LHCN-M2 (cell line): ENCODE measurements around the gene BCAS4. TPM values are rescaled to one million over a fixed set of nuclear protein-coding genes. Genes with fewer than 3 reads are reported as not detected.

ENCODE experiments used
- DNase-seq: peaks from one replicate; pipeline ENCODE4 v3.0.0-alpha.2; 2012; ENCODE audit warnings: low read depth
- total RNA-seq: library from RNA; depleted of rRNA; stranded (reverse); fragments of >200 nt; gene quantifications from 2 replicates; pipeline ENCODE4 v1.2.3, GENCODE V29; 2014

Gene BCAS4
- total RNA-seq, 1 experiment from 2014 or later: 9.7 TPM

DNA sequence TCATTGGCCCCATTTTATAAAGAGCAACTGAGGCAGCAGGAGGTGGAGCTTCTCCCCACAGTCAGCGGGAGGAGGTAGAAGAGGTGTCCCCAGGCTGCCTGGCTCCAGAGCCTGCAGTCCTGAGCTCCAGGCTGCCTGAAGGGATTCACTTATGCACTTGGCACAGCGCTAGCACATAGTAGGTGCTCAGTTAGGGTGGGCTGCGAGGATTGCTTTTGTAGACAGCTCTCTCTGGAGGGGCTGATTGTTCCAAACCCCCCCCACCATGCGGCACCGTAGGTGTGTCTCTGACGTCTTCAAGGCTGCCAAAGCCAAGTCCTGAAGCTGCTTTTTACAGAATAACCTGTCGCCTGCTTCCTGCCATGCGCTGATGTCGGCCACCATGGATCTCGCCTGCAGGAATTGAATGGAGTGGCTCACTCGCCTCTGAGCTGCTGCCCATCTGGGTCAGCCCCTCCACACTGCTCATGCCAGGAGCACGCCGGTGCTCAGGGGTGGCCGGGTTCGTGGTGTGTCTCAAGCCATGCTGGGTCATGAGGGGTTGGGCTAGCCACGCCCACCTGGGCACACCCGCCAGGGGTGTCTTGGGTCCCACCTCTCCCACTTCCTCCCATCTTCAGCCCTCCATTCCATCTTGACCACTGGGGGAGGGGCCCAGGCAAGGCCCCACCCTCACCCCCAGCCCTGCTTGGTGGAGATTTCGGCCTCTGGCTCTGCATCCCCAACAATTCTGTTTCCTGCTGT, 59.8 kb downstream of the BCAS4 start:
- no peak for DNase-seq

DNA sequence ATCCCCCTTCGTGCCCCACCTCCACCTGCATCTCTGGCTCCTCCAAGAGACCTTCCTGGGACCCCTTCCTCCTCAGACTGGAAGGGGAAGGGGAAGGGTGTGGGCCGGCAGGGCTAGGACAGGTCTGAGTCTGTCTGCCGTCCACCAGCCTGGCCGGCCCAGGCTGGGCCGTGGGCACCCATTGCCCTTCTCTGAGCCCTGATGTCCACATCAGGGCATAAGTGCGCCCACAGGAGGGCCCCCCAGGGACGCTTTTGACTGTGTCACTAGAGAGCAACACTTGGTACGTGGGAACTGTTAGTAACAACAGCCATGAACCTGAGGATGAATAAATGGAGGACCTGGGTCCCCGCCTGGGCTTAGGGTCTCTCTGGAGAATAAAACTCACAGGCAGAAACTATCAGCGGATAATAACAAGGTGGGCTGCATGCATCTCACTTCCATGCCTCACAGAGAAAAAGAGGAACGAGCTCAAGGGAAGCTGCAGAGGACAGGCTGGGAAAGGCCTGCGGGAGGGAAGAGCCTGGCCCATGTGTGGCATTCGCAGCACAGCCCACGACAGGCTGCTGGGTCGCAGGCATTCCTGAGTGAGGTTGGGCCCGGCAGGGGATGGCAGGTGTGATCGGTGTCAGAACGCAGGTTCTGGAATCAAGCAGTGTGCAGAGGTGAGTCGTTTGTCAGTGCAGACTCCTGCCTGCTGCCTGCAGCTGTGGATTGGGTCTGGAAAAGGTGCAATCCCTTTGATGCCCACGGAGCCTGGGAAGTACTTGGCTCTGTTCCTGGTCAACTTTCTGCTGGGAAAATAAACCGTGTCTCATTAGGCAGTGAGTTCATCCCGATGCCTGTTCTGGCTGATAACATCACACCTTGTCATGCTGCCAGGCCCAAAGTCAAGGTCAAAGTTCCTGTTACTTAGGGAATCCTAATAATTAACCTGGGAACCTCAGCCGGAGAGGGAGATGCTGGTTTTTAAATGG, 60.9 kb downstream of the BCAS4 start:
- DNase-seq: no peak

DNA sequence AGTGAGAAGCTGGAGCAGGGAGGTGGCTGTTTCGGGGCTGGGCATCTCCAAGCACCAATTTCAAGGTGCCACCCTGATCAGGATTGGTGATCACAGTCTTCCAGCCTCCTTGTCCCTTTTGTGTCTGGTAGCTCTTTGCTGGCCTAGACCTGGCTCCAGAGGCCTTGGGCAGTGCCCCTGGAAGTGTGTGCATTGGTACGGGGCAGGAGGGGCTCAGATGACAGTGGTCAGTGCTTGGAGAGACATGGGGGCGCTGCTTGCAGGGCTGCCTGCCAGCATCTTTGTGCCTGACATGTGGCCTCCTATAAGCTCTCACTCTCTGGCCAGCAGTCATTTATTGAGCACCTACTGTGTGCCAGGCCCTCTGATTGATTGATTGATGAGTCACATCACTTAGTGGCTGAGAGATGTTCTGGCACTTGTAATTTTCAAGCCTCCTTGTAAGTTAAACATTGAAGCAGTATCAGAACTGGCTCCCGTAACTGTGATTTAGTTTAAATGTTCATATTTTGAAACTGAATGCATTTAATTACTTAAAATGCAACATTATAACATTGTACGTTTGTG, 61.7 kb downstream of the BCAS4 start:
- no peak for DNase-seq

DNA sequence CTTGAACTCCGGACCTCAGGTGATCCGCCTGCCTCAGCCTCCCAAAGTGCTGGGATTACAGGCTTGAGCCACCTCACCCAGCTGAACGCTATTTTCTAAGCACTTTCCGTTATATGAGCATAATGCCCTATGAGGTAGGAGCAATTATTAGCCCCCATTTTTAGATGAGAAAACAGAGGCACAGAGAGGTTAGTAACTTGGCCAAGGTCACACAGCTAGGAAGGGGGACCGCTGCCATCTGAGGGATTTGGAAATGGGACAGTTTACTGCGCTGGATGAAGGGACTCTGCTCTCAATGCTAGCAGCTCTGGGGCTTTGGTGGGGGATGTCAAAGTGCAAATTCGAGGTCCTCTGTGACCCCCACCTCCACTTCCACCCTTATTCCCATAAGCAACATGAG, 62.5 kb downstream of the BCAS4 start:
- DNase-seq: no peak

DNA sequence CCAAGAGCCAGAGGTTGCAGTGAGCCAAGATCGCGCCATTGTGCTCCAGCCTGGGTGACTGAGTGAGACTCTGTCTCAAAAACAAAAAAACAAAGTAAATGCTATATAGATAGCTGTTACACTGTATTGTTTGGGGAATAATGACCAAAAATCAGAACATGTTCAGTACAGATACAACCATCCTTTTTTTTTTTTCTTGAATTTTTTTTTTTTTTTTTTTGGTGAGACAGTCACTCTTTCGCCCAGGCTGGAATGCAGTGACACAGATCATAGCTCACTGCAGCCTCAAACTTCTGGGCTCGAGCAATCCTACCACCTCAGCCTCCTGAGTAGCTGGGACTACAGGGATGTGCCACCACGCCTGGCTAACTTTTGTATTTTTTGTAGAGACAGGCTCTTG, 63.7 kb downstream of the BCAS4 start:
- DNase-seq: no peak

DNA sequence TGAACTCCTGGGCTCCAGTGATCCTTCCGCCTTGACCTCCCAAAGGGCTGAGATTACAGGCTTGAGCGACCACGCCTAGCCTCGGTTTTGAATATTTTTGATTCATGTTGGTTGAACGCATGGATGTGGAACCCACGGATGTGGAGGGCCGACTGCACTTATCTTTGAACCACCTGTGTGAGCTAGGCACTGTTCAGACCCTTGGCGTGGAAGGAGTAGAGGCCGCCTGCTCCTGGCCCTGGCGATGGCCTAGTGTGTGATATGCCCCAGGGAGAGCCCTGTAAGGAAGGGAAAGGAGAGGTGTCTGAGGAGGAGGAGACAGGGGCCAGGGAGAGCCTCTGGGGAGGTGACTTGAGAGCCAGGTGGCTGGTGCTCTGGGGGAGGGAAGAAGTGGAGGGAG, 64.3 kb downstream of the BCAS4 start:
- DNase-seq: no peak

DNA sequence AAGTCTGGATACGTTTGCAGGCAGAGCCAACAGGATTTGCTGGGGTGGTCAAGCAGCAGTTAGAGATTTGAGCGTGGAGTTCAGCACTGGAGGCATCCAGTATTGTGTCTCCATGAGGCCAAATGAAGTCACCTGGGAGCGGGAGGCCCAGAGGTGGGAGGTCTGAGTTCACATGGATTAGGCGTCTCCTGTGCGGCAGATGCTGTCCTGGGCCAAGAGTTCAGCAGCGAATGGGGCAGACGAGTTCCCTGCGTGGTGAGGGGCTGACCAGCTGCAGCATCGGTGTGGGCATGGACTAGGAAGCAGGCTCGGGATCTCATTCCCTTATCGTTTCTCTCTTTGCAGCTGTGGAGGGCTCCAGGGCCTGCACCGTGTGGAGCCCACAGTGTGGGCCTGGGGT, 66.2 kb downstream of the BCAS4 start:
- no peak for DNase-seq

DNA sequence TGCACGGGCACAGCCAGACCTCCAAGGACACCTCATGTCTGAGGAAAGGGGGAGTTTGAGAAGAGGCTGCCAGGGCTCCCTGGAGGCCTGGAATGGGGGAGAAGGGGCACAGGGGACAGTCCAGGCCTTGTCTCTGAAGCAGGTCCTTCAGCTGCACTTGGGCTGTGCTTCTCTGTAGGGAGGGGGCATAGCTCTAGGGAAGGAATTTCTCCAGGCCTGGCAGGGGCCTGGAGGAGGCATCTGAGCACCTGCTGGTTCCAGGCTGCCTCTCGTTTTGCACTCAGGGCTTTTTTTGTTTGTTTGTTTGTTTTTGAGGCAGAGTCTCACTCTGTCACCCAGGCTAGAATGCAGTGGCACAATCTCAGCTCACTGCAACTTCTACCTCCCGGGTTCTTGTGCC, 67.7 kb downstream of the BCAS4 start:
- no peak for DNase-seq

DNA sequence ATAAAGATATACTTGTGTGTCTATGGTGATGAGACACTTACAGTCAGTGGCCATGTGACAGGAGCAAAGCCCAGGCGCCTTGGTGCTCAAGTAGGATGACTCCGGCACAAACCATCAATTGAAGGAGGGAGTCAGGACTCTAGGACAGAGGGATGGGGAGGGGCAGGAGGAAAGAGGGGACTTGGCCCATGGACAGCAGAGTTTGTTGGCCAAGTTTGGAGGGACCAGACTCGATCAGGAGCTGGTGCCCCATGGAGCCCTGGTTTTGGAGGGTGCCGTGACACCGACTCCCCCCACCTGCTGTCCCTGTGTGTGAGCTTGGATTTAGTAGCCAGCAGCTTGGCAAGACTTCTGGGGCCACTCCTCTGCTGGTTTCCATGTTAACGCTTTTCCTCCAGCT, 70.3 kb downstream of the BCAS4 start:
- no peak for DNase-seq

DNA sequence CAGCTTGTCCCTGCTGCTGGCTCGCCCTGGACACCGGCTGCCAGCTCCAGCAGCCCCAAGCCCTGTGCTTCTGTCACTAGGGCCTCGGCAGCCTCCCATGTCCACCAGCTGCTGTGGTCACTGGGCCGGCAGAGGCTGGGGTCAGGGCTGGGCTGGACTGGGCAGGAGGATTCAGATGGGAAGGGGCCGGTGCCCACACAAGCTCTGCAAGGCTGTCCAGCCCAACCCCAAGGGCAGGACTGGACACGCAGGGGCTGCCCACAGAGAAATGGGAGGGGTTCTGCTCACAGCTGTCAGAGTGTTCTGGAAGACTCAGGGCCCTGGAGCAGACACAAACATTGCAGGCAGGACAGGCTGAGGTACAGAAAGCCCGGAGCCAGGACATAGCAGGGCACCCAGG, 70.7 kb downstream of the BCAS4 start:
- peak; percentile 43 for DNase-seq

DNA sequence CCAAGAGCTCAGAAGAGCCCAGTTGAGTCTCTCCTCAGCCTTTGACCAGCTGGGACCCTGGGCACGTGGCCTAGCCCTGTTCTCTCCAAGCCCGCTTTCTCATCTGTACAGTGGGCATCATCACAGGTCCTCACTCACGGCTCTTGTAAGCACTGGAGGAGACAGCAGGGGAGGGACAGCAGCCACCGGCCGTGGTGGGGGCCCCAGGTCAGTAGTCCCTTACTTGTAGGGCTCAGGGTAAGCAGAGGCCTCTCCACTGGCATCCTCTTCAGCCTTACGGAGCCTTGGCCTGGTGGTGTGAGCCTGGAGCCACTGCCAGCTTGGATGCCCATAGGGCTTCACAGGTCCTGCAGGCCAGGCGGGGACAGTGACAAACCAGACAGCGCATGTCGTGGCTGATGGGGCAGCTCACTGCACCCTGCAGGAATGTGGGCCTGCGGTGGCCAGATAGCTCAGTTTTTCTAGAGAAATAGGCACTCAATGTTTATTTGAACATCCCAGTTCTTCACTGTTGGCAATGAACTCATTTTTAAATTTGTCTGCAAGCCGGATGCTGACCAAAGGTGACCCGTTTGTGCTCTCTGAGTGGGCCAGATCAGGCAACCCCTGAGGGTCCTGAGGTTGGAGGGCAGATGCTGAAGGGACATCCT, 71.3 kb downstream of the BCAS4 start:
- DNase-seq: no peak

DNA sequence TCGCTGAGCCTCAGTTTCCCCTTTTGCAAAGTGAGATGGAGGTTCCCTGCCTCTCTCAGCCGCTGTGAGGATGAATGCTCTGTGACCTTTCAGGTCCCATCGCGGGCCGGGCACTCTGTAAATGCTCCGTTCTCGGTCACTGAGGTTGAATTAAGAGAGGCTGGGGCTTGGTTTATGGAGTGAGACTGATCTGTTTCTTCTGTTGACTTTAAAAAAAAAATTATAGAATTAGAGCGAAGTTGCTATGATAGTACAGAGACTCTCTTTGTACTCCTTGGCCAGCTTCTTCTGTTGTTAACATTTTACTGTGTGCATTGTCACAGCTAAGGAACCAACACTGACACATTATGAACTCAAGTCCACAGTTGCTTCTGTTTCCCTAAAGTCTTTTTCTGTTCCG, 72.0 kb downstream of the BCAS4 start:
- DNase-seq: no peak

DNA sequence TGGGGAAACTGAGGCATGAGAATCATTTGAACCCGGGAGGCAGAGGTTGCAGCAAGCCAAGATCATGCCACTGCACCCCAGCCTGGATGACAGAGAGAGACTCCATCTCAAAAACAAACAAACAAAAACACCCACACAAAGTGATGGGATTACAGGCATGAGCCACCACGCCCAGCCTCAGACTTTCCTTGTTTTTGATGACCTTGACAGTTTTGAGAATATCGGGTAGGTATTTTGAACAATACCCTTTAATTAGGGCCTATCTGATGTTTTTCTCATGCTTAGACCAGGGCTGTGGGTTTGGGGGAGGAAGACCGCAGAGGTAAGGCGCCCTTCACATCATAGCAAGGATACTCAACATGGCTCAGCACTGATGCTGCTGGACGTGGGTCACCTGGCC, 72.9 kb downstream of the BCAS4 start:
- DNase-seq: no peak

DNA sequence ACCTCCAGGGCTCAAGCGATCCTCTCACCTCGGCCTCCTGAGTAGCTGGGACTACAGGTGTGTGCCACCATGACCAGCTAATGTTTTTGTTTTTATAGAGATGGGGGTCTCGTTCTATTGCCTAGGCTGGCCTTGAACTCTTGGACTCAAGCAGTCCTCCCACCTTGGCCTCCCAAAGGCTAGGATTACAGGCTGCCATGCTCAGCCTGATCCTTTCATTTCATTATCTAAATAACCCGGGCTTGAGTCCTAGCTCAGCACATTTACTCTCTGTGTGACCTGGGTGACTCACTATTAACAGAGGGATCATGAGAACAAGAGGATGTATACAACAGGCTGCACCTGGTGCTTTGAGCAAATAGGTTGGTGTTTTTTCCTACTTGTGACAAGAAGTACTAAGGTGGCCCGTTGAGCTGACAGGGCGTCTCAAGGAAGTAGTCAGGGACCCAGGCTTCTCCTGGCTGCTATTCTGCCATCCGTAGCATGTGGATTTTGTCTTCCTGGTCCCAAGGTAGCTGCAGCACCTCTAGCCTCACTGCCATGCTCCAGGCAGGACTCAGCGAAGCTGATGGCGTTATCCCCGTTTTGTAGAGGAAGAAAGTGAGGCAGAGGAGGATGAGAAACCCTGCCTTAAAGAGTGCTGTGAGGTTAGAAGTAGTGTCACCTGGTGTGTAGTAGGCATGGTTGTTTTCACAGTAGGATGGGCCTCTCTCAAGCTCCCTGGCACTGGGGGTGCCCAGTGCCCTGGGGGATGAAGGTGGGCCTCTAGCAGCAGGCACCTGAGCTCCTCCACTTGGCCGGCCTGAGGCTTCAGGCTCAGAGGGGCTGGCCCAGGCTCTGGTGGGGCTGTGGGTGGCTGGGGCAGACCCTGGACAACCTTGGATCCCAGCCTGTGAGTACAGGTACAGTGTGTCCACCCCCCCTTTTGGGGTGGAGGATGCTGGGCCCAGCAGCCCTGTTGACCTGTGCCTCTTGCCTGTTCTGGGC, 73.9 kb downstream of the BCAS4 start:
- DNase-seq: no peak

DNA sequence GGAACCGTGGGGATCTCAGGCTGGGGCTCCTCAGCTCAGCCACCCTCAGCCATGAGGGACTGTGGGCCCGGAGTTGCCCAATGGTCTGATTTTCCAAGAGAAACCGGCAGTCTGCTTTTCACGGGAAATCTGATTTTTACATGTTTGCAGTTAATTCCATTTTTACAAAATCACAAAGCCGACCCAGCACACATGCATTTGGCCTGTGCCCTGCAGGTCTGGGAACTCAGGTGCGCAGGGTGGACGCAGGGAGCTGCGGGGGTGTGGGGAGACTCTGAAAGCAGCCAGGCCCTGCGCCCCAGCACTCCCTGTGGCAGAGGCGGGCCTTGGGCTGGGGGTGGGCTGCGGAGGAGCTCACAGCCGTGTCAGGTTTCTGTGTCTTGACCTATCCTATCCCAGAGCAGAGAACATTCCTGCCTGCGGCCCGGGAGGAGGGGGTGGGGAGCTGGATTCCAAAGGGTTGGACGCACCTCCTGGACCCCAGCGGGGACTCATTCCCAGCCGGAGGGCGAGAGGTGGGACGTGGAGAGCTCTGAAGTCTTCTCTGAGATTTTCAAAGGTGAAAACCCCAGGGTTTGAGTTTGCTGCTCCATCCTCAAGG, 75.8 kb downstream of the BCAS4 start:
- no peak for DNase-seq

DNA sequence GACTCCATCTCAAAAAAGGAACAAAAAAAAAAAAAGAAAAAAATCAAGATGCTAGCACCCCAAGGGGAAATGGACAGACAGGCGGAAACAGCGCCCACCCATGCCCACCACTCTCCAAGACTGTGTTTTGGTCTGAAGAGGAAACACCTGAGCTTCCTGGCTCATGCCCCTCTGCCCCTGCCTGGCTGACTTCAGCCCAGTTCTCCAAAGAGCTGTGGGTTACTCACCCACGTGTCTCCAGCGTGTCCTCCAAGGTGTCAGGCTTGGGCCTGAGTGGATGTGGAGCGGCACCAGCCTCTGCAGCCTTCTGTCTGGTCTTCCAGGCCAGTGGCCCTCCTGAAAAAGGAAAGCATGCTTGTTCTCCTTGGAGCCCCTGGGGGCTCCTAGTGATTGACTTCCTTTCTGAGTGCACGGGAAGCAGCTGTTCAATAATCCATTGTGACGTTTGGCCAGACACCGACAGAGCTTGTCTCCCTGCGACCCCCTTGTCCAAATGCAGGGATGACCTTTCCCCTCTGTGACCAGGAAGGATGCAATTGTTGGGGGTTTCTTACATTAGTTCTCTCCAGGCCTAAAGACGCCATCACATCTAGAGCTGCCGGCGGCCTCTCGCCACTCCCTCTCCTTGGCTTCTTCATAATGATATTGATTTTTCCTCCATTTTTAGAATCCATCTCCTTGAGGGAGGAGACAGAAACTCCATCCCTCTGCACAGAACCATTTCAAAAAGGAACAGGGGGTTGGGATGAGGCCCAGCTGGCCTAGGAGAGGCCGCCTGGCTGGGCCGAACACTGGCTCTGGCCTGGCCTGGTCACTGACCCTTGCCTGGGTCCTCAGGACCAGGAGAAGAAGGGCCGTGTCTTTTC, 77.9 kb downstream of the BCAS4 start:
- no peak for DNase-seq

DNA sequence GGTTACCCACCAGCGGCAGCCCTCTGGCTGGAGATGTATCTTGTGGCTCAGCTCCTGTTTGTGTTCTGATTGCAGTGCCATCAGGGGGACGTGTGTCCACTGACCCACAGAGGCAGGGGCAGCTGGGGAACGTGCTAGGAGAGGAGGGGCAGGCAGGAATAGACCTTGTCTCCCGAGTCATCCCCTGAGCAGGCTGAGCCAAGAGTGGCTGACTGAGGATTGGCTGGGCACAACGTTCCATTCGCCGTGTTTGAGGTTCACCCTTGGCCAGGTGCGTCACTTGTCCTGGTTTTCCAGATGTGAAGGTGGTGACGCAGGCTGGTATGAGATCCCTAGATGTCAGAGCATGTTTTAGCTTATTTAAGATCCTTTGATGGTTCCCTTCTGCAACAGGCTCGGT, 78.7 kb downstream of the BCAS4 start:
- DNase-seq: no peak

DNA sequence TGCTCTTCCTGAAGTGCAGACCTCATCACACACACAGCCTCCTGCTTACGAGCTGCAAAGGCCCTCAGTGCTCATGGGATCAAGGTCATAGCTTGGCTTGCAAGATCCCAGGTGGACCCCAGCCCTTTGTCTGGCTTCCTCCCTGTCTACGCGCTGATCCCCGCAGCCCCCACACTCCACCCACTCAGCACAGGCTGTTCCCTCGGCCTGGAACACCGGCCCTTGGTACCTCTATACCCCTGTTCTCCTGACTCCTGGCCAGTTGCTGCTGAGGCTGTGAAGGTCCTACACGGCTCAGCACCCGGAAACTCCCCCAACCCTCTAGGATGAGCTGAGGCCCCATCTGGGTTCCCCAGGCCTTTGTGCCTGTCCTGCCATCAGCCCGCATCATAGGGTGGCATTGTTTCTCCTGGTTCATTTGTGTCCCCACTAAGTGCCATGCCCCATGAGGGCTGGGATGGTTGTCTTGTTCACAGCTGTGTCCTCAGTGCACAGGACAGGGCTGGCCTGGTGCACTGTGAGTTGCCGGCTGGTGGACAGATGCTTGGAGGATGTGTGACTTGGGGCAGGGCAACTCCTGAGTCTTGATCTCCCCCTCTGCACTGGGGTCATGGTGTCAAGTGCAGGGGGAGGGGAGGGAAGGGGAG, 79.4 kb downstream of the BCAS4 start:
- DNase-seq: no peak
